ENCODE results near the gene USPL1.

USPL1 gene

DNA sequence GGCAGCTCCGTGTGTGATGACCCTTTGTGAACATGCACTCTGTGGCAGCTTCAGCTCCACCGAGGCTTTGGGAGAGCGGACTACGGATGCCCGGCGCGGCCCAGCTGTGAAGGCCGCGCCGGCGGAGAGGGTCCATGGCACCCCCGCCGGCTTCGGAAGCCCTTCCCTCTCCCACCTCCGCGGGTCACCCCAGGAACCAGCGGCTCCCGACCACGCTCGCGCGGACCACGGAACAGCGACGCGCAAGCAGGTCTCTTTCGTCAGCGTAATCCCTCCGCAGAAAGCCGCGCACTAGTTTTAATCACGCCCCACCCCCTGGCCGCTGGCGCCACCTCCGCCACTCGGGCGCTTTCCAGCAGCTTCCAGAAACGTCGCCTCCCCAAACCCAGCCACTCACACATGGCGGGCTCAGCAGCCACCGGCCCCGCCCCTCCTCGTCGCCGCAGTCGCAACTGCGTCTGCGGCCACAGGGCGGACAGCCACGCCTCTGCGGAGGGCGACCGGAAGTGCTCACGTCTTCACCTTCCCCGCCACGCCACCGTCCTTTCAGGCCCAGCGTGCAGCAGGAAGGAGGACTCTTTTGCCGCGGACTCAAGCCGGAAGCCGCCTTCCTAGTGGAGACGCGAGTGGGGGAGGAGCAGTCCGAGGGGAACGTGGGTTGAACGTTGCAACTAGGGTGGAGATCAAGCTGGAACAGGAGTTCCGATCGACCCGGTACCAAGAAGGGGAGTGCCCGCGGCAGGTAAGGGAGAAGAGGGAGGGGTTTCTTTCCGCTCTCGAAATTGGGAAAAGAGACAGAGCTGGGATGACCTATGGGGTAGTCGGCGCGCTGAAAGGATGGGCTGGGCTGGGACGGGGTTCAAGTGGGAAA is at the start of gene USPL1 (continued):
- TF ChIP-seq, protein P1, sequence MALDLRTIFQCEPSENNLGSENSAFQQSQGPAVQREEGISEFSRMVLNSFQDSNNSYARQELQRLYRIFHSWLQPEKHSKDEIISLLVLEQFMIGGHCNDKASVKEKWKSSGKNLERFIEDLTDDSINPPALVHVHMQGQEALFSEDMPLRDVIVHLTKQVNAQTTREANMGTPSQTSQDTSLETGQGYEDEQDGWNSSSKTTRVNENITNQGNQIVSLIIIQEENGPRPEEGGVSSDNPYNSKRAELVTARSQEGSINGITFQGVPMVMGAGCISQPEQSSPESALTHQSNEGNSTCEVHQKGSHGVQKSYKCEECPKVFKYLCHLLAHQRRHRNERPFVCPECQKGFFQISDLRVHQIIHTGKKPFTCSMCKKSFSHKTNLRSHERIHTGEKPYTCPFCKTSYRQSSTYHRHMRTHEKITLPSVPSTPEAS (tag by site-specific recombination; IDR thresholded peaks at IDR 0.05), result peak; percentile 48; the same call in 1 of the 2 replicates
- TF ChIP-seq ZNF121 (tag by site-specific recombination; IDR thresholded peaks at IDR 0.05) (0 out of 2 replicates have a peak, but pooled peaks have one; percentile 35), ZNF624 (tag by site-specific recombination; IDR thresholded peaks at IDR 0.05) (peak; percentile 67; the same call in 1 of the 2 replicates), ZNF169 (tag by site-specific recombination; IDR thresholded peaks at IDR 0.05) (no peak), ZNF664 (tag by site-specific recombination; IDR thresholded peaks at IDR 0.05) (0 out of 2 replicates have a peak, but pooled peaks have one; percentile 4), OSR2 (tag by site-specific recombination; IDR thresholded peaks at IDR 0.05) (peak; percentile 38; the same call in 1 of the 2 replicates), ZNF837 (tag by site-specific recombination; IDR thresholded peaks at IDR 0.05) (no peak), ATF2 (tag by site-specific recombination; IDR thresholded peaks at IDR 0.05; ENCODE audit: low read depth) (peak; percentile 45; the same call in 1 of the 2 replicates), REST (tag by site-specific recombination; IDR thresholded peaks at IDR 0.05) (peak; percentile 76), ZNF394 (tag by site-specific recombination; IDR thresholded peaks at IDR 0.05; ENCODE audit: borderline replicate concordance) (peak; percentile 91), SP2 (tag by site-specific recombination; IDR thresholded peaks at IDR 0.05) (peak; percentile 91), ZBTB1 (tag by site-specific recombination; IDR thresholded peaks at IDR 0.05) (peak; percentile 84; the same call in 1 of the 2 replicates), ZSCAN30 (tag by site-specific recombination; IDR thresholded peaks at IDR 0.05) (peak; percentile 99), ZNF362 (tag by site-specific recombination; IDR thresholded peaks at IDR 0.05) (peak; percentile 65; the same call in 1 of the 2 replicates), ZFP69B (tag by site-specific recombination; IDR thresholded peaks at IDR 0.05) (peak; percentile 95), ZNF202 (tag by site-specific recombination; IDR thresholded peaks at IDR 0.05; ENCODE audit: borderline replicate concordance) (no peak), ZNF157 (tag by site-specific recombination; IDR thresholded peaks at IDR 0.05) (no peak), EGR2 (tag by site-specific recombination; IDR thresholded peaks at IDR 0.05; ENCODE audit: low read depth) (peak; percentile 84), ZNF501 (tag by site-specific recombination; IDR thresholded peaks at IDR 0.05) (peak; percentile 100), ZNF423 (tag by site-specific recombination; IDR thresholded peaks at IDR 0.05) (peak; percentile 68), KLF8 (tag by site-specific recombination; IDR thresholded peaks at IDR 0.05) (peak; percentile 99), WT1 (tag by site-specific recombination; IDR thresholded peaks at IDR 0.05) (peak; percentile 66; the same call in 1 of the 2 replicates), ZNF704 (tag by site-specific recombination; IDR thresholded peaks at IDR 0.05) (0 out of 2 replicates have a peak, but pooled peaks have one; percentile 11), ZEB2 (tag by site-specific recombination; IDR thresholded peaks at IDR 0.05) (peak; percentile 93), GLIS1 (tag by site-specific recombination; IDR thresholded peaks at IDR 0.05) (peak; percentile 69)
- TF ChIP-seq, protein P2, sequence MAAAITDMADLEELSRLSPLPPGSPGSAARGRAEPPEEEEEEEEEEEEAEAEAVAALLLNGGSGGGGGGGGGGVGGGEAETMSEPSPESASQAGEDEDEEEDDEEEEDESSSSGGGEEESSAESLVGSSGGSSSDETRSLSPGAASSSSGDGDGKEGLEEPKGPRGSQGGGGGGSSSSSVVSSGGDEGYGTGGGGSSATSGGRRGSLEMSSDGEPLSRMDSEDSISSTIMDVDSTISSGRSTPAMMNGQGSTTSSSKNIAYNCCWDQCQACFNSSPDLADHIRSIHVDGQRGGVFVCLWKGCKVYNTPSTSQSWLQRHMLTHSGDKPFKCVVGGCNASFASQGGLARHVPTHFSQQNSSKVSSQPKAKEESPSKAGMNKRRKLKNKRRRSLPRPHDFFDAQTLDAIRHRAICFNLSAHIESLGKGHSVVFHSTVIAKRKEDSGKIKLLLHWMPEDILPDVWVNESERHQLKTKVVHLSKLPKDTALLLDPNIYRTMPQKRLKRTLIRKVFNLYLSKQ (tag by site-specific recombination; IDR thresholded peaks at IDR 0.05; ENCODE audit: borderline replicate concordance), result no peak; the same call in 1 of the 2 replicates
- TF ChIP-seq, protein P3, sequence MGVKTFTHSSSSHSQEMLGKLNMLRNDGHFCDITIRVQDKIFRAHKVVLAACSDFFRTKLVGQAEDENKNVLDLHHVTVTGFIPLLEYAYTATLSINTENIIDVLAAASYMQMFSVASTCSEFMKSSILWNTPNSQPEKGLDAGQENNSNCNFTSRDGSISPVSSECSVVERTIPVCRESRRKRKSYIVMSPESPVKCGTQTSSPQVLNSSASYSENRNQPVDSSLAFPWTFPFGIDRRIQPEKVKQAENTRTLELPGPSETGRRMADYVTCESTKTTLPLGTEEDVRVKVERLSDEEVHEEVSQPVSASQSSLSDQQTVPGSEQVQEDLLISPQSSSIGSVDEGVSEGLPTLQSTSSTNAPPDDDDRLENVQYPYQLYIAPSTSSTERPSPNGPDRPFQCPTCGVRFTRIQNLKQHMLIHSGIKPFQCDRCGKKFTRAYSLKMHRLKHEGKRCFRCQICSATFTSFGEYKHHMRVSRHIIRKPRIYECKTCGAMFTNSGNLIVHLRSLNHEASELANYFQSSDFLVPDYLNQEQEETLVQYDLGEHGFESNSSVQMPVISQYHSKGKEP (tag by site-specific recombination; IDR thresholded peaks at IDR 0.05), result peak; percentile 75
